ENCODE results near the gene SEPSECS. TPM values are rescaled to one million over a fixed set of nuclear protein-coding genes. Genes with fewer than 3 reads are reported as not detected.

Gene SEPSECS
- total and polyA plus RNA-seq, 2 experiments from 2014 or later = 1.2 to 4.7 TPM

DNA sequence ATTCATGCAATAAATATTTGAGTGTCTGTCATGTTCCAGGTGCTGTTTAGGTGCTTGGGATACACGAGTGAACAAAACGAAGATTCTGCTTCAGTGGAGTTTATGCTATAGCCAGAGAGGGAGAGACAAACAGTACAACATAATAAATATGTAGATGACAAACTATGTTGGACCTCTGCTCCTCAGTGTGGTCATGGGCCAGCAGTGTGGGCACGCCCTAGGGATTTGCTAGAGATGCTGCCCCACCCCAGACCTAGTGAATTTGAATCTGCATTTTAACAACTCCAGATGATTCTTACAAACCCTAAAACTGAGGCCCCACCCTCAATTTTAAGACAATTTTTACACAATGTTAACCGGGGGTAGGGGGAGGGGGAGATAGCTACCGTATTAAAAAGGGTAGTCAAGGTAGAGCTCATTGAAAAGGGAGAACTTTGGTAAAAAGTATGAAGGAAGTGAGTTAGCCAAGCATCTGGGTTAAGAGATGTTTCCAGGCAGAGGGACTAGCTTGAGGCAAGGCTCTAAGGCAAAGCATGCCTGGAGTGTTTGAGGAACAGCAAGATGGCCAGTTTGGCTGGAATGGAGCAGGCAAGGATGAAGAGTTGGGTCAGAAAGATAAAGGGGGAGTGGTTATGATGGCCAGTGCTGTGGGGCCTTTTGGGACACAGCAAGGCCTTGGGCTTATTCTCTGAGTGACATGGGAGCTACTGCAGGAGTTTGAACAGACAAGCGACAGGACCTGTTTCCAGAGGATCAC, 42.4 kb downstream of the SEPSECS start:
- H3K79me2 ChIP-seq (replicated peaks; ENCODE audit: insufficient read depth) = no peaks in the 10 kb centered on the region
- H3F3A ChIP-seq (replicated peaks; ENCODE audit: low read depth) = no peaks in the 10 kb centered on the region
- no peaks in the 10 kb centered on the region for H3K4me1 ChIP-seq (ENCODE audit: insufficient read depth)
- DNase-seq (ENCODE audit: low spot score) = no peak
- no peak overlapping the region for H2AFZ ChIP-seq
- no peaks in the 10 kb centered on the region for H3K9me2 ChIP-seq (ENCODE audit: insufficient read depth)
- H4K20me1 ChIP-seq (replicated peaks; ENCODE audit: insufficient read depth) = no peaks in the 10 kb centered on the region
- no peaks in the 10 kb centered on the region for H3K9me3 Mint-ChIP-seq
- no peak overlapping the region for H3K27ac Mint-ChIP-seq
- H3K27ac ChIP-seq (ENCODE audit: low read depth) = no peak overlapping the region
- H3K36me3 ChIP-seq (ENCODE audit: insufficient read depth) = no peaks in the 10 kb centered on the region
- H3K4me2 ChIP-seq = no peak overlapping the region
- H3K4me1 Mint-ChIP-seq = peaks cover 8% of the 10 kb centered on the region; the same call in 2 of the 3 replicates
- H3K4me3 ChIP-seq = no peak overlapping the region
- no peaks in the 10 kb centered on the region for H3K27me3 Mint-ChIP-seq (ENCODE audit: insufficient read depth, low read depth, poor library complexity)
- H3K4me3 Mint-ChIP-seq = no peak overlapping the region
- TF ChIP-seq EZH2 (IDR thresholded peaks at IDR 0.05; ENCODE audit: low read depth, unreplicated experiment) = no peak
- TF ChIP-seq, protein P1, sequence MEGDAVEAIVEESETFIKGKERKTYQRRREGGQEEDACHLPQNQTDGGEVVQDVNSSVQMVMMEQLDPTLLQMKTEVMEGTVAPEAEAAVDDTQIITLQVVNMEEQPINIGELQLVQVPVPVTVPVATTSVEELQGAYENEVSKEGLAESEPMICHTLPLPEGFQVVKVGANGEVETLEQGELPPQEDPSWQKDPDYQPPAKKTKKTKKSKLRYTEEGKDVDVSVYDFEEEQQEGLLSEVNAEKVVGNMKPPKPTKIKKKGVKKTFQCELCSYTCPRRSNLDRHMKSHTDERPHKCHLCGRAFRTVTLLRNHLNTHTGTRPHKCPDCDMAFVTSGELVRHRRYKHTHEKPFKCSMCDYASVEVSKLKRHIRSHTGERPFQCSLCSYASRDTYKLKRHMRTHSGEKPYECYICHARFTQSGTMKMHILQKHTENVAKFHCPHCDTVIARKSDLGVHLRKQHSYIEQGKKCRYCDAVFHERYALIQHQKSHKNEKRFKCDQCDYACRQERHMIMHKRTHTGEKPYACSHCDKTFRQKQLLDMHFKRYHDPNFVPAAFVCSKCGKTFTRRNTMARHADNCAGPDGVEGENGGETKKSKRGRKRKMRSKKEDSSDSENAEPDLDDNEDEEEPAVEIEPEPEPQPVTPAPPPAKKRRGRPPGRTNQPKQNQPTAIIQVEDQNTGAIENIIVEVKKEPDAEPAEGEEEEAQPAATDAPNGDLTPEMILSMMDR (conservative IDR thresholded peaks at IDR 0.05; ENCODE audit: low read depth in 2 of 2) = no peak
- TF ChIP-seq ZNF114 (CRISPR knock-in tag; IDR thresholded peaks at IDR 0.05) = no peak
- no peak for TF ChIP-seq NANOG (IDR thresholded peaks at IDR 0.05; ENCODE audit: borderline replicate concordance)
- TF ChIP-seq, protein P2, sequence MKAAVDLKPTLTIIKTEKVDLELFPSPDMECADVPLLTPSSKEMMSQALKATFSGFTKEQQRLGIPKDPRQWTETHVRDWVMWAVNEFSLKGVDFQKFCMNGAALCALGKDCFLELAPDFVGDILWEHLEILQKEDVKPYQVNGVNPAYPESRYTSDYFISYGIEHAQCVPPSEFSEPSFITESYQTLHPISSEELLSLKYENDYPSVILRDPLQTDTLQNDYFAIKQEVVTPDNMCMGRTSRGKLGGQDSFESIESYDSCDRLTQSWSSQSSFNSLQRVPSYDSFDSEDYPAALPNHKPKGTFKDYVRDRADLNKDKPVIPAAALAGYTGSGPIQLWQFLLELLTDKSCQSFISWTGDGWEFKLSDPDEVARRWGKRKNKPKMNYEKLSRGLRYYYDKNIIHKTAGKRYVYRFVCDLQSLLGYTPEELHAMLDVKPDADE (IDR thresholded peaks at IDR 0.05) = no peak
- TF ChIP-seq EZH2phosphoT487 (IDR thresholded peaks at IDR 0.05; ENCODE audit: unreplicated experiment) = no peak
- TF ChIP-seq, protein P3, sequence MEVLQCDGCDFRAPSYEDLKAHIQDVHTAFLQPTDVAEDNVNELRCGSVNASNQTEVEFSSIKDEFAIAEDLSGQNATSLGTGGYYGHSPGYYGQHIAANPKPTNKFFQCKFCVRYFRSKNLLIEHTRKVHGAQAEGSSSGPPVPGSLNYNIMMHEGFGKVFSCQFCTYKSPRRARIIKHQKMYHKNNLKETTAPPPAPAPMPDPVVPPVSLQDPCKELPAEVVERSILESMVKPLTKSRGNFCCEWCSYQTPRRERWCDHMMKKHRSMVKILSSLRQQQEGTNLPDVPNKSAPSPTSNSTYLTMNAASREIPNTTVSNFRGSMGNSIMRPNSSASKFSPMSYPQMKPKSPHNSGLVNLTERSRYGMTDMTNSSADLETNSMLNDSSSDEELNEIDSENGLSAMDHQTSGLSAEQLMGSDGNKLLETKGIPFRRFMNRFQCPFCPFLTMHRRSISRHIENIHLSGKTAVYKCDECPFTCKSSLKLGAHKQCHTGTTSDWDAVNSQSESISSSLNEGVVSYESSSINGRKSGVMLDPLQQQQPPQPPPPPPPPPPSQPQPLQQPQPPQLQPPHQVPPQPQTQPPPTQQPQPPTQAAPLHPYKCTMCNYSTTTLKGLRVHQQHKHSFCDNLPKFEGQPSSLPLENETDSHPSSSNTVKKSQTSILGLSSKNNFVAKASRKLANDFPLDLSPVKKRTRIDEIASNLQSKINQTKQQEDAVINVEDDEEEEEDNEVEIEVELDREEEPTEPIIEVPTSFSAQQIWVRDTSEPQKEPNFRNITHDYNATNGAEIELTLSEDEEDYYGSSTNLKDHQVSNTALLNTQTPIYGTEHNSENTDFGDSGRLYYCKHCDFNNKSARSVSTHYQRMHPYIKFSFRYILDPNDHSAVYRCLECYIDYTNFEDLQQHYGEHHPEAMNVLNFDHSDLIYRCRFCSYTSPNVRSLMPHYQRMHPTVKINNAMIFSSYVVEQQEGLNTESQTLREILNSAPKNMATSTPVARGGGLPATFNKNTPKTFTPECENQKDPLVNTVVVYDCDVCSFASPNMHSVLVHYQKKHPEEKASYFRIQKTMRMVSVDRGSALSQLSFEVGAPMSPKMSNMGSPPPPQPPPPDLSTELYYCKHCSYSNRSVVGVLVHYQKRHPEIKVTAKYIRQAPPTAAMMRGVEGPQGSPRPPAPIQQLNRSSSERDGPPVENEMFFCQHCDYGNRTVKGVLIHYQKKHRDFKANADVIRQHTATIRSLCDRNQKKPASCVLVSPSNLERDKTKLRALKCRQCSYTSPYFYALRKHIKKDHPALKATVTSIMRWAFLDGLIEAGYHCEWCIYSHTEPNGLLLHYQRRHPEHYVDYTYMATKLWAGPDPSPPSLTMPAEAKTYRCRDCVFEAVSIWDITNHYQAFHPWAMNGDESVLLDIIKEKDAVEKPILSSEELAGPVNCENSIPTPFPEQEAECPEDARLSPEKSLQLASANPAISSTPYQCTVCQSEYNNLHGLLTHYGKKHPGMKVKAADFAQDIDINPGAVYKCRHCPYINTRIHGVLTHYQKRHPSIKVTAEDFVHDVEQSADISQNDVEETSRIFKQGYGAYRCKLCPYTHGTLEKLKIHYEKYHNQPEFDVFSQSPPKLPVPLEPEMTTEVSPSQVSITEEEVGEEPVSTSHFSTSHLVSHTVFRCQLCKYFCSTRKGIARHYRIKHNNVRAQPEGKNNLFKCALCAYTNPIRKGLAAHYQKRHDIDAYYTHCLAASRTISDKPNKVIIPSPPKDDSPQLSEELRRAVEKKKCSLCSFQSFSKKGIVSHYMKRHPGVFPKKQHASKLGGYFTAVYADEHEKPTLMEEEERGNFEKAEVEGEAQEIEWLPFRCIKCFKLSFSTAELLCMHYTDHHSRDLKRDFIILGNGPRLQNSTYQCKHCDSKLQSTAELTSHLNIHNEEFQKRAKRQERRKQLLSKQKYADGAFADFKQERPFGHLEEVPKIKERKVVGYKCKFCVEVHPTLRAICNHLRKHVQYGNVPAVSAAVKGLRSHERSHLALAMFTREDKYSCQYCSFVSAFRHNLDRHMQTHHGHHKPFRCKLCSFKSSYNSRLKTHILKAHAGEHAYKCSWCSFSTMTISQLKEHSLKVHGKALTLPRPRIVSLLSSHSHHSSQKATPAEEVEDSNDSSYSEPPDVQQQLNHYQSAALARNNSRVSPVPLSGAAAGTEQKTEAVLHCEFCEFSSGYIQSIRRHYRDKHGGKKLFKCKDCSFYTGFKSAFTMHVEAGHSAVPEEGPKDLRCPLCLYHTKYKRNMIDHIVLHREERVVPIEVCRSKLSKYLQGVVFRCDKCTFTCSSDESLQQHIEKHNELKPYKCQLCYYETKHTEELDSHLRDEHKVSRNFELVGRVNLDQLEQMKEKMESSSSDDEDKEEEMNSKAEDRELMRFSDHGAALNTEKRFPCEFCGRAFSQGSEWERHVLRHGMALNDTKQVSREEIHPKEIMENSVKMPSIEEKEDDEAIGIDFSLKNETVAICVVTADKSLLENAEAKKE (CRISPR knock-in tag; IDR thresholded peaks at IDR 0.05) = no peak
- no peak for TF ChIP-seq CREB1 (CRISPR knock-in tag; IDR thresholded peaks at IDR 0.05; ENCODE audit: low read depth)
- TF ChIP-seq, protein P4, sequence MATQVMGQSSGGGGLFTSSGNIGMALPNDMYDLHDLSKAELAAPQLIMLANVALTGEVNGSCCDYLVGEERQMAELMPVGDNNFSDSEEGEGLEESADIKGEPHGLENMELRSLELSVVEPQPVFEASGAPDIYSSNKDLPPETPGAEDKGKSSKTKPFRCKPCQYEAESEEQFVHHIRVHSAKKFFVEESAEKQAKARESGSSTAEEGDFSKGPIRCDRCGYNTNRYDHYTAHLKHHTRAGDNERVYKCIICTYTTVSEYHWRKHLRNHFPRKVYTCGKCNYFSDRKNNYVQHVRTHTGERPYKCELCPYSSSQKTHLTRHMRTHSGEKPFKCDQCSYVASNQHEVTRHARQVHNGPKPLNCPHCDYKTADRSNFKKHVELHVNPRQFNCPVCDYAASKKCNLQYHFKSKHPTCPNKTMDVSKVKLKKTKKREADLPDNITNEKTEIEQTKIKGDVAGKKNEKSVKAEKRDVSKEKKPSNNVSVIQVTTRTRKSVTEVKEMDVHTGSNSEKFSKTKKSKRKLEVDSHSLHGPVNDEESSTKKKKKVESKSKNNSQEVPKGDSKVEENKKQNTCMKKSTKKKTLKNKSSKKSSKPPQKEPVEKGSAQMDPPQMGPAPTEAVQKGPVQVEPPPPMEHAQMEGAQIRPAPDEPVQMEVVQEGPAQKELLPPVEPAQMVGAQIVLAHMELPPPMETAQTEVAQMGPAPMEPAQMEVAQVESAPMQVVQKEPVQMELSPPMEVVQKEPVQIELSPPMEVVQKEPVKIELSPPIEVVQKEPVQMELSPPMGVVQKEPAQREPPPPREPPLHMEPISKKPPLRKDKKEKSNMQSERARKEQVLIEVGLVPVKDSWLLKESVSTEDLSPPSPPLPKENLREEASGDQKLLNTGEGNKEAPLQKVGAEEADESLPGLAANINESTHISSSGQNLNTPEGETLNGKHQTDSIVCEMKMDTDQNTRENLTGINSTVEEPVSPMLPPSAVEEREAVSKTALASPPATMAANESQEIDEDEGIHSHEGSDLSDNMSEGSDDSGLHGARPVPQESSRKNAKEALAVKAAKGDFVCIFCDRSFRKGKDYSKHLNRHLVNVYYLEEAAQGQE (IDR thresholded peaks at IDR 0.05; ENCODE audit: unreplicated experiment) = no peak
- TF ChIP-seq STAT1 (IDR thresholded peaks at IDR 0.05; ENCODE audit: unreplicated experiment) = no peak
- TF ChIP-seq POLR2AphosphoS5 (IDR thresholded peaks at IDR 0.05; ENCODE audit: low read depth) = no peak
- no peak for TF ChIP-seq JUNB (IDR thresholded peaks at IDR 0.05; ENCODE audit: unreplicated experiment)
- no peak for TF ChIP-seq ZNF331 (CRISPR knock-in tag; IDR thresholded peaks at IDR 0.05; ENCODE audit: low read depth)
- H3K27me3 ChIP-seq (ENCODE audit: insufficient read depth) = no peaks in the 10 kb centered on the region
- no peak for ATAC-seq
- H3K36me3 Mint-ChIP-seq (ENCODE audit: low read depth) = no peaks in the 10 kb centered on the region
